HL-60/S4 treated with phorbol 12-myristate 13-acetate at 8.2 ng/mL for 4 days and 3 days (cell line): Measurements from ENCODE around the gene HMCN2.
"Not testable (repeated sequence)": the region's sequence is repeated elsewhere in the genome, so short reads cannot be mapped to it uniquely, and the experiment has no call there.

Source experiments
- in situ Hi-C: fragments of 300-500 bp; cut with MboI; formaldehyde crosslinking; loops from 2 replicates; pipeline ENCODE4 v1.15.0; 2022; ENCODE audit warnings: low sequenced_read_pairs

HMCN2 gene

GRCh38 chr9:130424595-130425454, 159.3 kb downstream of the HMCN2 start:
- in situ Hi-C loops: no loop called here

- in situ Hi-C loops: no loop called here
Measured at GRCh38 chr9:130425741-130426466, 160.3 kb downstream of the HMCN2 start.

- in situ Hi-C loops: no loop called here
Measured at GRCh38 chr9:130426467-130426773, 160.9 kb downstream of the HMCN2 start.

DNA sequence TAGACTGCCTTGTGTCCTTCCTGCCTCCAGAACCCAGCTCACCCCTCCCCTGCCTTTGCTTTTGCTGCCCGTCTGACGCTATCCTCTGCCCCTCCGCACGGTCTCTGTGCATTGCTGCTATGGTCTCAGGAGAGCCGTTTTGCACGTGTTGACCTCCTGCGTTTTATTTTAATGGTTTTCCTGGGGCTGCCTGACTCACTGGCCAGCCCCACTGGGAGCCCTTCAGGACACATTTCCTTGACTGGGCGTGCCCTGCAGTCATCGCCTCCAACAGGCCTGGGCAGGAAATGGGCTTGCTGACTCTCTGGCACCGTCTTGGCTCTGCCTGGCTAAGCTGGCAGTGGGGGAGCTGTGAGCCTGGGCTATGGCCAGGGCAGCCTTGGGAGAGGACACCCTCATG, 161.3 kb downstream of the HMCN2 start:
- in situ Hi-C loops: no loop called here

DNA sequence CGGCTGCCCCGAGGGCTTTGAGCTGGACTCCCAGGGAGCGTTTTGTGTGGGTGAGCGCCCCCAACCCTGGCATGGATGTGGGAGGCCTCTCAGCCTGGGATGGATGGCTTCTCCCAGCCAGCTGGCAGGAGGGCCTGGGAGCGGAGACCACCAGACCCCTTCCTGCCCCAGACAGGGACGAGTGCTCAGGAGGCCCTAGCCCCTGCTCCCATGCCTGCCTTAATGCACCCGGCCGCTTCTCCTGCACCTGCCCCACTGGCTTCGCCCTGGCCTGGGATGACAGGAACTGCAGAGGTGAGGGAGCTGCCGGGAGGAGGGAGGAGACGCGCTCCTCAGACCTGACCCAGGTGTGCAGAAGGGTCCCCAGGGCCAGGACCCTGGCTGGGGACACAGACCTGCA, 161.8 kb downstream of the HMCN2 start:
- in situ Hi-C loops: no loop called here

DNA sequence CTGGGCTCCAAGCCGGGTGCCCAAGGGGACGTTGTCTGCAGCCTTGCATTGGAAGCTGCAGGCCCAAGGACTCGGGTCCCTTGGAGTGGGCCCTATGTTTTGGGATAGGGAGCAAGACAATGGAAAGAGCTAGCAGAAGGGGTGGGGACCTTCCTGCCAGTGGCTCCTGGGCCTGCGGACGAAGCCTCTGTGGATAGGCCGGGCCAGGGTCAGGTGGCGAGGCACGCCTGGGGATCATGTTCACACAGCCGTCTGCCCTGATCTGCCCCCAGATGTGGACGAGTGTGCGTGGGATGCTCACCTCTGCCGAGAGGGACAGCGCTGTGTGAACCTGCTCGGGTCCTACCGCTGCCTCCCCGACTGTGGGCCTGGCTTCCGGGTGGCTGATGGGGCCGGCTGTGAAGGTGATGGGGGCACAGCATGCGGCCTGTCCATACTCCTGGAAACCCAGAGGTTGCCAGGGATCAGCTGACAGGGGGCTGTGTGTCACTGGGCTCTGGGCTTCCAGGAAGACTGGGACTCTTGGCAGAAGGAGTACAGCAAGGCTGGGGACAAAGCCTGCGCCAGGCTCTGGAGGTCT, 162.6 kb downstream of the HMCN2 start:
- in situ Hi-C loops: no loop called here

DNA sequence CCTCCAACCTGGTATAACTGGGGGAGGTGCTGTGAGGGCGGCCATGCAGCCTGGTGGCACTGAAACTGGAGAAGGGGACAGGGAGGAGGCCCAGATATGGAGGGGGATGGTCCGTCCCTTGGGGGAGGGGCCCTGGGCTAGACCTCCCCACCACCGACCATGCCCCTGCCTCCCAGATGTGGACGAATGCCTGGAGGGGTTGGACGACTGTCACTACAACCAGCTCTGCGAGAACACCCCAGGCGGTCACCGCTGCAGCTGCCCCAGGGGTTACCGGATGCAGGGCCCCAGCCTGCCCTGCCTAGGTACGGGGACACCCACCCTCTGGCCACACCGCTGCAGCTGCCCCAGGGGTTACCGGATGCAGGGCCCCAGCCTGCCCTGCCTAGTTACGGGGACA, 163.8 kb downstream of the HMCN2 start:
- in situ Hi-C loops: no loop called here

- in situ Hi-C loops: no loop called here
Measured at GRCh38 chr9:130429831-130430230, 164.3 kb downstream of the HMCN2 start.

- in situ Hi-C loops: no loop called here
Measured at GRCh38 chr9:130430232-130430631, 164.7 kb downstream of the HMCN2 start.

- in situ Hi-C loops: no loop called here
Measured at GRCh38 chr9:130430734-130431535, 165.4 kb downstream of the HMCN2 start.

DNA sequence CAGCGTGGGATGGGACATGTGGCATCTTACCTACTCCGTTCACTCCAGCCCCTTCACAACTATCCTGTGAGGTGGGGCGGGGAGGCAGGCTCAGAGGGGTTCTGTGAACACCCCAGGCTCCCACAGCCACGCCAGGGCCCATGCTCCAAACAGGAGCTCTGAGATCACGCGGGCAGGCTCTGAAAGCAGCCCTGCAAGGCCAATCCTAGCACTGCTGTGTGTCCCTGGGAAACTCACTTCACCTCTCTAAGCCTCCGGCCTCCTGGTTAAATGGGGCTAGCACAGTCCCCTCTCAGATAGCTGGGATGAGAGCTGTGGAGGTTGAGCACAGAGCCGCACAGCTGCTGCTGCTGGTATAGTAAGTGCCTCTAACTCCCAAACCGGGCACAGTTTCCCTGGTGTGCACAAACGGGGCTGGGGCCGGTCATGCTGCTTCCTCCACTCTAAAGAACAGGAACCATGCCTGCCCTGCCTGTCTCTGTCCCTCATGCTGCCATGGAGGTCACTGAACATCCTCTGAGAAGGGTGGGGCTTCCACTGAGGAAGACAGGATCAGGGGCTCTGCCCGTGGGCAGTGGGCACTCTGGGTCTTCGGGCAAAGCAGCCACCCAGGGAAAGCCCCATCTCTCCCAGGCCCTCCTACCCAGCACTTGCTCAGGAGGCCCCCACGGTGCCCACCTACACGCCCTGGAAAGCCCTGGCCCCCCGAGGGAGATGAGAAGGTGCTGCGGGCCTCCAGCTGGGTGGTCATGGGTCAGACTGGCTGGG, 166.2 kb downstream of the HMCN2 start:
- in situ Hi-C loops: no loop called here

DNA sequence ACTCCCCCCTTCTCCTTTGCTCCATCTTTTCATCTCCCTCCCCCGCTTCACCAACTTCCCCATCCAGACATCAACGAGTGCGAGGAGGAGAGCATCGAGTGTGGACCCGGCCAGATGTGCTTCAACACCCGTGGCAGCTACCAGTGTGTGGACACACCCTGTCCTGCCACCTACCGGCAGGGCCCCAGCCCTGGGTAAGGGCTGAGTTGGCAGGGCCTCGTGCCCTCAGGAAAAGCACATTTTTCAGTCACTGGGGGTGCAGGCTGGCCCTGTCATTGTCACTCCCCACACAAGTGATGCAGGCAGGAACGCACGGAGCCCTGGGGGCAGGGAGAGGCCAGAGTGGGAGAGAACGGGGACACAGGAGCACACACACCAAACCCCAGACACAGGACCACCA, 166.8 kb downstream of the HMCN2 start:
- in situ Hi-C loops: no loop called here

DNA sequence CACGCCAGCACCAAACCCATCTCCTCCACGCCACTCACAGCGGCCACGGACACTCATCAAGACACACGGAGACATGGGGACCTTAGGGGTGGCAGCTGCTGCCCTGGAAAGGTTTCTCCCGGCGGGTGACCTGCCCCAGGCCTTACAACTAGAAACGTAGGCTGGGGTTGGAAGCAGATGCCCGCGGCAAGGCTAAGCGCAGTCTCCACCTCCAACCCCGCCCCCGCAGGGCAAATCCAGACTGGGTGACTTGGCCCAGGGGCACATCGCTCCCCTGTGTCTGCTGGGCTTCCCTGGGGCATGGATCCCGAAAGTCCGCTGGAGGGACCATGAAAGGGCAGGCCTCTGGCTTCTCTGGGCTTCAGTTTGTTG, 167.2 kb downstream of the HMCN2 start:
- in situ Hi-C loops: no loop called here

DNA sequence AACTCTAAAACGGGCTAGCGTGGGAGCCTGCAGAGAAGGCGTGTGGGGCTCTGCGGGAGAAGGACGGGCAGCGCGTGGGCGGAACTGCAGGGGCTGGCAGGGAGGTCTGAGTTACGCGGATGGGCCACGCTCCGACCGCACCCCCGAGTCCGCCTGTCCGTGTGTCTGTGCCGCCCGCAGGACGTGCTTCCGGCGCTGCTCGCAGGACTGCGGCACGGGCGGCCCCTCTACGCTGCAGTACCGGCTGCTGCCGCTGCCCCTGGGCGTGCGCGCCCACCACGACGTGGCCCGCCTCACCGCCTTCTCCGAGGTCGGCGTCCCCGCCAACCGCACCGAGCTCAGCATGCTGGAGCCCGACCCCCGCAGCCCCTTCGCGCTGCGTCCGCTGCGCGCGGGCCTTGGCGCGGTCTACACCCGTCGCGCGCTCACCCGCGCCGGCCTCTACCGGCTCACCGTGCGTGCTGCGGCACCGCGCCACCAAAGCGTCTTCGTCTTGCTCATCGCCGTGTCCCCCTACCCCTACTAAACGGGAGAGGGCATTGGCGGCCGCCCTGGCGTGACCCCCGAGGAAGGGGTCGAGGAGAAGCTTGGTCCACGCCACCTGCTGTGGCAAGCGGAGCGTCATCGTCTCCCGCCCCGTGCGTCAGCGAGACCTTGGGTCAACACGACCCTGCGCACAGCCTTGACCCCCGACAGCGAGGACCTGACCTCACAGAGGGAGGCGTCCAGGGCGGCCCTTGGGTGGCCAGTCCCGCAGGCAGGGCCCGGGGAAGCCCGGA, 167.8 kb downstream of the HMCN2 start:
- in situ Hi-C loops: no loop called here

- in situ Hi-C loops: no loop called here
Measured at GRCh38 chr9:130433947-130434262, 168.3 kb downstream of the HMCN2 start.

GRCh38 chr9:130434656-130435055, 169.1 kb downstream of the HMCN2 start:
- in situ Hi-C loops: not testable (repeated sequence)

GRCh38 chr9:130437011-130437789, 171.6 kb downstream of the HMCN2 start:
- in situ Hi-C loops: no loop called here

GRCh38 chr9:130438382-130438981, 172.9 kb downstream of the HMCN2 start:
- in situ Hi-C loops: no loop called here

GRCh38 chr9:130441031-130441430, 175.5 kb downstream of the HMCN2 start:
- in situ Hi-C loops: no loop called here
